Liver (tissue), 3 donors: ENCODE measurements around the gene PARVG.

Experiments
- TAF1 ChIP-seq: conservative IDR thresholded peaks from 2 replicates; pipeline ENCODE4 v1.6.1; 2016; ENCODE audit warnings: antibody characterized with exemption, mild to moderate bottlenecking
- TF ChIP-seq, protein P1 (sequence below): fragments of 150-350 bp; IDR thresholded peaks from 2 replicates; pipeline ENCODE4 v1.5.1; 2017; ENCODE audit warnings: improper control_type of control experiment, low read depth, low read length; ENCODE audit not compliant: missing input control
- TF ChIP-seq, protein P2 (sequence below): IDR thresholded peaks from 2 replicates; pipeline ENCODE4 v1.6.1; 2016; ENCODE audit warnings: antibody characterized with exemption
- donor health status: healthy.
- donor health status: healthy.

DNA sequence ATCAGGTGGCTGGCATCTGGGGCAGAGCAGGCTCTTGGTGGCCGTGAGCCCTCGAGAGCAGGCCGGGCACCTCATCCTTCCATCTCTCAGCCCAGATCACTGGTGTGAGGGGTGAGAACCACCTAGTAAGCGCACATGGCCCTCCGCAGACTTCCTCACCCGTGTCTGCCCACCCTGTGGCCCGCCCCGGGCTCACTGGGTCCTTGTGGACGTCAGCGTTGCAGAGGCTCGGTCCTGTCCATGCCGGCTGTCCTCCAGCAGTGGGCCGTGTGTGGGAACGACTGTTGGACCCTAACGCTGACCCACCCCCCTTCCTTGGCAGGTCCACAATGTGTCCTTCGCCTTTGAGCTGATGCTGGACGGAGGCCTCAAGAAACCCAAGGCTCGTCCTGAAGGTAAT, 17.2 kb upstream of the PARVG start:
- no peak for TF ChIP-seq TAF1
- TF ChIP-seq, protein P1, sequence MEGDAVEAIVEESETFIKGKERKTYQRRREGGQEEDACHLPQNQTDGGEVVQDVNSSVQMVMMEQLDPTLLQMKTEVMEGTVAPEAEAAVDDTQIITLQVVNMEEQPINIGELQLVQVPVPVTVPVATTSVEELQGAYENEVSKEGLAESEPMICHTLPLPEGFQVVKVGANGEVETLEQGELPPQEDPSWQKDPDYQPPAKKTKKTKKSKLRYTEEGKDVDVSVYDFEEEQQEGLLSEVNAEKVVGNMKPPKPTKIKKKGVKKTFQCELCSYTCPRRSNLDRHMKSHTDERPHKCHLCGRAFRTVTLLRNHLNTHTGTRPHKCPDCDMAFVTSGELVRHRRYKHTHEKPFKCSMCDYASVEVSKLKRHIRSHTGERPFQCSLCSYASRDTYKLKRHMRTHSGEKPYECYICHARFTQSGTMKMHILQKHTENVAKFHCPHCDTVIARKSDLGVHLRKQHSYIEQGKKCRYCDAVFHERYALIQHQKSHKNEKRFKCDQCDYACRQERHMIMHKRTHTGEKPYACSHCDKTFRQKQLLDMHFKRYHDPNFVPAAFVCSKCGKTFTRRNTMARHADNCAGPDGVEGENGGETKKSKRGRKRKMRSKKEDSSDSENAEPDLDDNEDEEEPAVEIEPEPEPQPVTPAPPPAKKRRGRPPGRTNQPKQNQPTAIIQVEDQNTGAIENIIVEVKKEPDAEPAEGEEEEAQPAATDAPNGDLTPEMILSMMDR: no peak
- TF ChIP-seq, protein P2, sequence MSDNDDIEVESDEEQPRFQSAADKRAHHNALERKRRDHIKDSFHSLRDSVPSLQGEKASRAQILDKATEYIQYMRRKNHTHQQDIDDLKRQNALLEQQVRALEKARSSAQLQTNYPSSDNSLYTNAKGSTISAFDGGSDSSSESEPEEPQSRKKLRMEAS: no peak
